ENCODE measurements around the gene IBSP.

IBSP gene

GRCh38 chr4:87807402-87807801 lies 8.0 kb downstream of the IBSP start:
- Histone ChIP-seq H3K9me3 (no peaks in the 10 kb centered on the region), H3K4me1 (no peaks in the 10 kb centered on the region), H3K36me3 (no peaks in the 10 kb centered on the region), H3K27me3 (peaks cover 6% of the 10 kb centered on the region; the same call in 1 of the 2 replicates), H3K4me3 (ENCODE audit: low read depth, low read length) (no peak overlapping the region)
- no peak for DNase-seq
- no peak for TF ChIP-seq CTCF (IDR thresholded peaks at IDR 0.05; ENCODE audit: low read depth, low read length)

GRCh38 chr4:87811977-87812376 lies 12.6 kb downstream of the IBSP start:
- TF ChIP-seq CTCF (IDR thresholded peaks at IDR 0.05; ENCODE audit: low read depth, low read length): no peak
- no peak for DNase-seq
- Histone ChIP-seq H3K36me3 (no peaks in the 10 kb centered on the region), H3K4me1 (no peaks in the 10 kb centered on the region), H3K9me3 (no peaks in the 10 kb centered on the region), H3K4me3 (ENCODE audit: low read depth, low read length) (no peak overlapping the region), H3K27me3 (peaks cover 6% of the 10 kb centered on the region; the same call in 1 of the 2 replicates)

GRCh38 chr4:87819281-87819919 lies 20.0 kb downstream of the IBSP start:
- H3K36me3 ChIP-seq: no peaks in the 10 kb centered on the region
- H3K27me3 ChIP-seq: no peaks in the 10 kb centered on the region
- H3K4me3 ChIP-seq (ENCODE audit: low read depth, low read length): no peak overlapping the region
- no peak for TF ChIP-seq CTCF (IDR thresholded peaks at IDR 0.05; ENCODE audit: low read depth, low read length)
- no peak for DNase-seq
- no peaks in the 10 kb centered on the region for H3K4me1 ChIP-seq
- no peaks in the 10 kb centered on the region for H3K9me3 ChIP-seq

GRCh38 chr4:87823200-87823599 lies 23.8 kb downstream of the IBSP start:
- no peak overlapping the region for H3K4me3 ChIP-seq (ENCODE audit: low read depth, low read length)
- no peak for TF ChIP-seq CTCF (IDR thresholded peaks at IDR 0.05; ENCODE audit: low read depth, low read length)

GRCh38 chr4:87823724-87824123 lies 24.4 kb downstream of the IBSP start:
- no peak for DNase-seq
- Histone ChIP-seq H3K9me3 (no peaks in the 10 kb centered on the region), H3K27me3 (no peaks in the 10 kb centered on the region), H3K36me3 (no peaks in the 10 kb centered on the region), H3K4me1 (no peaks in the 10 kb centered on the region), H3K4me3 (ENCODE audit: low read depth, low read length) (no peak overlapping the region)
- TF ChIP-seq CTCF (IDR thresholded peaks at IDR 0.05; ENCODE audit: low read depth, low read length): no peak

More at GRCh38 chr4:87823200-87823599, 23.8 kb downstream of the IBSP start:
- H3K36me3 ChIP-seq: no peaks in the 10 kb centered on the region
- H3K9me3 ChIP-seq: no peaks in the 10 kb centered on the region
- H3K27me3 ChIP-seq: no peaks in the 10 kb centered on the region
- DNase-seq: no peak
- H3K4me1 ChIP-seq: no peaks in the 10 kb centered on the region

- no peak for TF ChIP-seq CTCF (IDR thresholded peaks at IDR 0.05; ENCODE audit: low read depth, low read length)
- no peak for DNase-seq
- no peaks in the 10 kb centered on the region for H3K36me3 ChIP-seq
- no peaks in the 10 kb centered on the region for H3K27me3 ChIP-seq
- no peak overlapping the region for H3K4me3 ChIP-seq (ENCODE audit: low read depth, low read length)
- no peaks in the 10 kb centered on the region for H3K9me3 ChIP-seq
- no peaks in the 10 kb centered on the region for H3K4me1 ChIP-seq
Measured at GRCh38 chr4:87824352-87824751, 25.0 kb downstream of the IBSP start.

All from BE2C (cell line).